Stimulated activated naive CD8-positive, alpha-beta T cell treated with anti-CD3 and anti-CD28 coated beads, Interleukin-15, Interleukin-2, amounts not matched to agents 100 ng/mL and 50 ng/mL, for 24 hours (primary cell): Measurements from ENCODE around the gene TNRC6A.
"Not testable (repeated sequence)": the region's sequence is repeated elsewhere in the genome, so short reads cannot be mapped to it uniquely, and the experiment has no call there.

ENCODE experiments used
- H3K27ac Mint-ChIP-seq: one replicate; pipeline ENCODE4 v1.8.0; 2021; ENCODE audit warnings: mild to moderate bottlenecking, mixed read lengths
- H3K27me3 Mint-ChIP-seq: one replicate; pipeline ENCODE4 v1.8.0; 2021; ENCODE audit warnings: mixed read lengths
- H3K36me3 Mint-ChIP-seq: one replicate; pipeline ENCODE4 v1.8.0; 2021; ENCODE audit warnings: low read depth, mixed read lengths
- H3K4me1 Mint-ChIP-seq: one replicate; pipeline ENCODE4 v1.8.0; 2021; ENCODE audit warnings: low read depth, mixed read lengths
- H3K4me3 Mint-ChIP-seq: one replicate; pipeline ENCODE4 v1.8.0; 2021; ENCODE audit warnings: mild to moderate bottlenecking, mixed read lengths
- H3K9me3 Mint-ChIP-seq: one replicate; pipeline ENCODE4 v1.8.0; 2021; ENCODE audit warnings: mixed read lengths

Gene TNRC6A

DNA sequence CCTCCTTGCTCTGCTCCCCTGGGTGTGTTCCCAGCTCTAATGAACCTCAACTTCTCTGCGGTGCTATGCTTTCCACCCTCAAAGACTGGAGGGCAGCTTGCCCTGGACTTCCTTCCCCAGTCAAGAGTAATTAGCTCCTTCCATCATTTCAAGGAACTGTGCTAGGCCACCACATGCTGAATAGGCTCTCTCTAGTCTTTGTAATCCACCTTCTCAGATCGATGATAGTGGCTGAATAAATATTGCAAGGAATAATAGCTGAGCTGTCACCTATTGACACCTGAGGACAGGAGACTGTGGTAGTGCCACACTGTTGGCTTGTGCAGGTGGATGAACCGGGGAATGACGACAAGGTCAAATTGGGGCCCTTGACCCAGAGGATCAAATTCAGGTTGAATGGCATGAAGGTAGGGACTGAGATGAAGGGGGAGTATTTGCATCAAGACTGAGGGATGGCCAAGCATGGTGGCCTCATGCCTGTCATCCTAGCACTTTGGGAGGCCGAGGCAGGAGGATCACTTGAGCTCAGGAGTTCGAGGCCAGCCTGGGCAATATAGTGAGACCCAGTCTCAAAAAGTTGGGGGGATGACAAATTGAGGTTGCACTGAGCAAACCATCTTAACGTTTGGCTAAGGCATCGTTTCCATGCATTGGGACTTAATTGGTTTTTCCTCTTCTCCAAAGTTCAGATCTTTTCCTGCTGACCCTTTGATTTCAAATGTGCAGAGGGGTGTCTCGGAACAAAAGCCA lies 97.5 kb downstream of the TNRC6A start:
- Mint-ChIP-seq H3K4me1 (no peaks in the 10 kb centered on the region), H3K36me3 (peaks cover 47% of the 10 kb centered on the region), H3K27me3 (no peaks in the 10 kb centered on the region), H3K27ac (no peak overlapping the region), H3K4me3 (no peak overlapping the region), H3K9me3 (no peaks in the 10 kb centered on the region)

GRCh38 chr16:24829153-24829552 lies 99.7 kb downstream of the TNRC6A start:
- H3K9me3 Mint-ChIP-seq: no peaks in the 10 kb centered on the region
- peaks cover 30% of the 10 kb centered on the region for H3K36me3 Mint-ChIP-seq
- H3K4me3 Mint-ChIP-seq: no peak overlapping the region
- no peaks in the 10 kb centered on the region for H3K27me3 Mint-ChIP-seq
- no peaks in the 10 kb centered on the region for H3K4me1 Mint-ChIP-seq
- no peak overlapping the region for H3K27ac Mint-ChIP-seq

DNA sequence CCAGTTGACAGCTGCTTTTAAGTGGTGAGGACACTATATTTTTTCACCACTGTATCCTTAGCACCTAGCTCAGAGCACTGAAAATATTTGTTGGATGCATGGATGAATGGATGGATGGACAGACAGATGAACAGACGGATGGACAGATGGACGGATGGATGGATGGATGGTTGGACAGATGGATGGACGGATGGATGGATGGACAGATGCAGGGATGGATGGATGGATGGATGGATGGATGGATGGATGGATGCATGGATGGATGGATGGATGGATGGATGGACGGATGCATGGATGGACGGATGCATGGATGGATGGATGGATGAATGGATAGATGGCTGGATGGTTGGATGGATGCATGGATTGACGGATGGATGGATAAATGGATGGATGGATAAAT lies 103.9 kb downstream of the TNRC6A start:
- H3K27ac Mint-ChIP-seq: no peak overlapping the region
- H3K4me3 Mint-ChIP-seq: no peak overlapping the region
- H3K9me3 Mint-ChIP-seq: no peaks in the 10 kb centered on the region
- H3K36me3 Mint-ChIP-seq: peaks cover 23% of the 10 kb centered on the region
- H3K4me1 Mint-ChIP-seq: no peaks in the 10 kb centered on the region
- no peaks in the 10 kb centered on the region for H3K27me3 Mint-ChIP-seq

- H3K27me3 Mint-ChIP-seq: no peaks in the 10 kb centered on the region
- H3K4me1 Mint-ChIP-seq: no peaks in the 10 kb centered on the region
- peaks cover 23% of the 10 kb centered on the region for H3K36me3 Mint-ChIP-seq
- no peak overlapping the region for H3K27ac Mint-ChIP-seq
- no peak overlapping the region for H3K4me3 Mint-ChIP-seq
- no peaks in the 10 kb centered on the region for H3K9me3 Mint-ChIP-seq
These were observed 105.2 kb downstream of the TNRC6A start for GRCh38 chr16:24834459-24835335.

GRCh38 chr16:24836836-24837235 lies 107.4 kb downstream of the TNRC6A start:
- Mint-ChIP-seq H3K4me1 (no peaks in the 10 kb centered on the region), H3K36me3 (peaks cover 22% of the 10 kb centered on the region), H3K9me3 (no peaks in the 10 kb centered on the region), H3K4me3 (no peak overlapping the region), H3K27ac (no peak overlapping the region), H3K27me3 (no peaks in the 10 kb centered on the region)

GRCh38 chr16:24837969-24838368 lies 108.5 kb downstream of the TNRC6A start:
- Mint-ChIP-seq H3K27me3 (no peaks in the 10 kb centered on the region), H3K4me3 (no peak overlapping the region), H3K36me3 (peaks cover 16% of the 10 kb centered on the region)

GRCh38 chr16:24838554-24839266 lies 109.3 kb downstream of the TNRC6A start:
- Mint-ChIP-seq H3K9me3 (no peaks in the 10 kb centered on the region), H3K27me3 (no peaks in the 10 kb centered on the region), H3K4me1 (no peaks in the 10 kb centered on the region), H3K27ac (no peak overlapping the region), H3K4me3 (no peak overlapping the region), H3K36me3 (peaks cover 16% of the 10 kb centered on the region)

More at GRCh38 chr16:24837969-24838368, 108.5 kb downstream of the TNRC6A start:
- H3K27ac Mint-ChIP-seq: no peak overlapping the region
- H3K4me1 Mint-ChIP-seq: no peaks in the 10 kb centered on the region
- H3K9me3 Mint-ChIP-seq: no peaks in the 10 kb centered on the region

DNA sequence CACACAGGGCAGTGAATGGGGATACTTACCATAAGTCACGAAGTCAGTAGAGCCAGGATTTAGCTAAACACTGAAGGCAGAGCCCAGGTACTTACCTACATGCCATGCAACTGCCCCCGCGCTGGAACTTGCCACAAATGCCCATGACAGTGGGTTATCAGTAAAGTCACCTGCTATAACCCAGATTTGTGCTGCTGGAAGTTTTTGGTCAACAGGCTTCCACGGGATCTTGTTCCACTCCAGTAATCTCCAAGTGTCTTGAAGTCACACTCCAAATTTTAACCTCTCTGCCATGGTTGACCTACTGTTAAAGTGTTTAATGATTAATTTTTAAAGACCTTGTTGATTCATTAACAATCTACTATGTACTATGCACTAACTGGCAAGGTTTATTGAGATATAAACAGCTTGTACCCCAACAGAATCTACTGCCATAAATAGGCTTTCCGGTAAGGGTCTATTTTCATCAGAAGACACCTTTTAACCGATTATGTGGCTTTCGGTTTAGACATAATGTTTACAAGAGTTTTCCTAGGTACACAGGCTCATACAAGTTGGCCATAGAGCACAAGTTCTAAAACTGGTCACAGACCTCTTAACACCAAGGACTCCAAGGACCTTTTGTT lies 110.0 kb downstream of the TNRC6A start:
- Mint-ChIP-seq H3K27ac (no peak overlapping the region), H3K9me3 (no peaks in the 10 kb centered on the region)

GRCh38 chr16:24841291-24841690 lies 111.8 kb downstream of the TNRC6A start:
- peaks cover 6% of the 10 kb centered on the region for H3K36me3 Mint-ChIP-seq
- H3K27ac Mint-ChIP-seq: no peak overlapping the region
- no peak overlapping the region for H3K4me3 Mint-ChIP-seq
- H3K9me3 Mint-ChIP-seq: no peaks in the 10 kb centered on the region
- no peaks in the 10 kb centered on the region for H3K27me3 Mint-ChIP-seq
- no peaks in the 10 kb centered on the region for H3K4me1 Mint-ChIP-seq

More for the DNA sequence above, 110.0 kb downstream of the TNRC6A start:
- Mint-ChIP-seq H3K27me3 (no peaks in the 10 kb centered on the region), H3K36me3 (peaks cover 16% of the 10 kb centered on the region), H3K4me3 (no peak overlapping the region), H3K4me1 (no peaks in the 10 kb centered on the region)

GRCh38 chr16:24844101-24845030 lies 114.9 kb downstream of the TNRC6A start:
- H3K4me3 Mint-ChIP-seq: no peak overlapping the region

DNA sequence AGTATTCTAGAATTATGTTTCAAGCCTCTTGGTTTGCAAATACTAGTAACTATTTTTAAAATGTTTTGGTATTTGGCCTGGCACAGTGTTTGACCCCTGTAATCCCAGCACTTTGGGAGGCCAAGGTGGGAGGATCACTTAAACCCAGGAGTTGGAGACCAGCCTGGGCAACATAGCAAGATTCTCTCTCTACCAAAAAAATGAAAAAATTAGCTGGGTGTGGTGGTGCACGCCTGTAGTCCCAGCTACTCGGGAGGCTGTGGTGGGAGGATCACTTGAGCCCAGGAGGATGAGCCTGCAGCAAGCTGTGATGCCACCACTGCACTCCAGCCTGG lies 115.5 kb downstream of the TNRC6A start:
- H3K4me3 Mint-ChIP-seq, H3K4me1 Mint-ChIP-seq, H3K36me3 Mint-ChIP-seq, H3K27me3 Mint-ChIP-seq, H3K27ac Mint-ChIP-seq, H3K9me3 Mint-ChIP-seq: not testable (repeated sequence)

More at GRCh38 chr16:24844101-24845030, 114.9 kb downstream of the TNRC6A start:
- no peaks in the 10 kb centered on the region for H3K9me3 Mint-ChIP-seq
- no peaks in the 10 kb centered on the region for H3K36me3 Mint-ChIP-seq
- H3K4me1 Mint-ChIP-seq: no peaks in the 10 kb centered on the region
- H3K27me3 Mint-ChIP-seq: no peaks in the 10 kb centered on the region
- no peak overlapping the region for H3K27ac Mint-ChIP-seq

DNA sequence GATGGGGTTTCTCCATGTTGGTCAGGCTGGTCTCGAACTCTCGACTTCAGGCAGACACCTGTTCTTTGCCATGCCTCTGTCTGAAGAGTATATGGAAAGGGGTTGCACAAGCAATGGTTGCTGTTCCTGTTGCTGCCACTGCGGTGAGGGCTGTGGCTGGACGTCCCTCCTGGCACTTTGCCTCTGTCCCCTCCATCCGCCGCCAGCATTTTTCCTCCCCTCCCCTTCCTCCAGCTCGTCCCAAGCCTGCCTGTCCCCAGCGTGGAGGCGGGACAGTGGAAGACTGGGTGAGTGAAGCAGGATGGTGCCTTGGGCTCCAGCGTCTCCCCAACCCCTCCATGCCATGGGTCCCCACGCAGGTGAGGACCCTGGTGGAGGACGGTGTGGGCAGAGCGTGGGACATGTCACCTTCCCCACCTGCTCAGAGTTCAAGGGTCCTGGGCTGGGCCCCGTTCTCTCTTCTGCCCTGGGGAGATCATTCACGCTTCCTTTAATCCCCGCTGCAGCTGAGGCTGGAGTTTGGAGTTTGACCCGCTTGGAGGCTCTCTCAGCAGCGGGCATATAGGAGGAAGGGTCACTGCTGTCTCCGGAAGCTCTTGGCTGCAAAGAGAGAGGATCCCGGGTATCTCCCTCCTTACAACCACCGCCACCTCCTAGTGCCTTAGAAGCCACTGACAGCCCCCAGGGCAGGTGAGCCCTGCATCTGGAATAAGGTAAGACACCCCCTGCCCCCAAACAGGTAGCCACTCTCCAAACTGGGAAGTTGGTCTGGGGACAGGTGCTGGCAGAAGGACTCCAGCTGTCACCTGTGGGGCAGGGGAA lies 116.5 kb downstream of the TNRC6A start, which contains the start of gene SLC5A11:
Gene SLC5A11 (plus strand): TSS at position 238 of the 822 bp plus-strand sequence. CDS start 12,681 bp downstream, outside the sequence.
- H3K27ac Mint-ChIP-seq: no peak within 1 kb of the TSS
- no peak within 1 kb of the TSS for H3K4me3 Mint-ChIP-seq
- H3K9me3 Mint-ChIP-seq: no peaks in the 10 kb centered on the region
- H3K36me3 Mint-ChIP-seq: no peaks in the 10 kb centered on the region
- H3K27me3 Mint-ChIP-seq: no peaks in the 10 kb centered on the region
- peaks cover 6% of the 10 kb centered on the region for H3K4me1 Mint-ChIP-seq
